SH-SY5Y (cell line): ENCODE data around the gene COPS8.

ENCODE experiments used
- GATA2 ChIP-seq: IDR thresholded peaks from 2 replicates; pipeline ENCODE4 v1.6.1; 2011; ENCODE audit warnings: mild to moderate bottlenecking, low read depth, low read length
- GATA3 ChIP-seq: IDR thresholded peaks from 2 replicates; pipeline ENCODE4 v1.6.1; 2011; ENCODE audit warnings: low read depth, mild to moderate bottlenecking, low read length, moderate library complexity

DNA sequence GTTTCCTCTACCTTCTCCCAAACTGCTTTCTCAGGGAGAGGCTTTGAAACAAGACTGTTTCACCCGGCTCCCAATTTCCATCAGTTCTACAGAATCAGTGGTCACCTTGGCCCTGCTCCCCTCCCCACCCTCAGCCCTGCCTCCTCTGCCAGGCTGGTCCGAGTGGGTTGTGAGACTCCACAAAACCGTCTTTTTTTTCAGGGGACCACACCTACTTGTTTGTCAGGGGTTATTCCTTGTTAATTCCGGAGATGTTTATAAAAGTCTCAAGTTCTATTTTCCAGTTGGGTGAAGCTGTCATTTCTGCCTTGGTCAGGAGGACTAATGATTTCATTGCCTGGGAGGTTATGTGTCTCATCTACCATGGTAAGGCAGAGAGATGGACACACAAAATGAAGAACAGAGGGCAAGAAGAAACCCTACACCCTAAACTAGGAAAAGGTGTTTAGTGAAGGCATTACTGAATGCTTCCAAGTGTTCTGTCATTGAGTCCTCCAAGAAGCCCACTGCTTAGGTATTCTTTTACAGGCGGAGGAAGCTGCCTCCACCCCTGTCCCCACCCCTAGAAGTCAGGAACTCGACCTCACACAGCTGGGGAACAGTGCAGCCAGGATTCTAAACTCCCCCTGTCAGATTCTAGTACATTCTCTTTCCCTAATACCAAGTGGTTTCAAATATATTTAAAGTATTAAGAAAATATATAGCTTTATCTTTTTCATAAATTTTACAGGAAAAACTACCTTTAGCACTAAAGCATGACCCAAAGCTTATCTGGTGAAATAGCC lies 46.3 kb downstream of the COPS8 start:
- TF ChIP-seq GATA2 (no peak), GATA3 (no peak)
